GM12878 (cell line): ENCODE measurements around the gene MSI2. TPM values are rescaled to one million over a fixed set of nuclear protein-coding genes. Genes with fewer than 3 reads are reported as not detected.

Source experiments
- ATAC-seq: fragments of 200-7000 bp; cut with Tn5 transposase; 3 replicates; pipeline ENCODE4 v1.9.1; 2020; ENCODE audit warnings: mild to moderate bottlenecking, moderate library complexity
- BruUV-seq: library from RNA; stranded (reverse); fragments of 400-500 nt; replicated peaks from 2 replicates; lab custom pipeline; 2021; lab: Mats Ljungman, UMichigan
- CTCF ChIA-PET: fragments of 300-600 bp; sonication (Branson Sonifier 250); formaldehyde crosslinking; extraction: SDS; loops from one replicate; lab custom pipeline; 2021; ENCODE audit warnings: inconsistent platforms; lab: Yijun Ruan, JAX
- POLR2A ChIA-PET: fragments of 350-600 bp; formaldehyde crosslinking; extraction: SDS; loops from one replicate; lab custom pipeline; 2021; ENCODE audit warnings: inconsistent platforms; lab: Charles Lee
- RAD21 ChIA-PET: fragments of 300-600 bp; sonication (Branson Sonifier 250); formaldehyde crosslinking; loops from one replicate; lab custom pipeline; 2023; ENCODE audit warnings: antibody characterized with exemption; ENCODE audit not compliant: unreplicated experiment; lab: Charles Lee
- SMC1A ChIA-PET: fragments of 300-600 bp; sonication (Branson Sonifier 250); formaldehyde crosslinking; loops from one replicate; lab custom pipeline; 2023; ENCODE audit not compliant: unreplicated experiment, uncharacterized antibody; lab: Charles Lee
- DNase-seq: peaks from one replicate; pipeline ENCODE4 v3.0.0-alpha.2; 2011; ENCODE audit warnings: low read depth, low spot score
- FAIRE-seq: peaks from 3 replicates; lab custom pipeline; 2011; peaks lifted over from hg19 to GRCh38; lab: Jason Lieb, UNC
- H2AFZ ChIP-seq: 2 replicates; pipeline ENCODE4 v1.6.0; 2011; ENCODE audit warnings: low read depth, low read length, control low read depth; ENCODE audit not compliant: control insufficient read depth
- H3K27ac ChIP-seq: 2 replicates; pipeline ENCODE4 v1.5.1; 2011; ENCODE audit warnings: control low read depth; ENCODE audit not compliant: control insufficient read depth, insufficient read depth
- H3K27me3 ChIP-seq, 2 experiments: replicated peaks in 1 of 2; 2 replicates each; pipeline versions ENCODE4 v1.6.0 to v1.6.1; 2011; ENCODE audit warnings: low read length in 1 of 2; ENCODE audit not compliant: control insufficient read depth in 2 of 2, insufficient read depth in 2 of 2
- H3K36me3 ChIP-seq, 2 experiments: 2 replicates each; pipeline ENCODE4 v1.5.1; 2011; ENCODE audit warnings: low read length in 1 of 2; ENCODE audit not compliant: control insufficient read depth in 2 of 2, insufficient read depth in 2 of 2
- H3K4me1 ChIP-seq: 2 replicates; pipeline ENCODE4 v1.6.1; 2011; ENCODE audit warnings: mild to moderate bottlenecking, low read length, moderate library complexity, mixed read lengths; ENCODE audit not compliant: control insufficient read depth, insufficient read depth
- H3K4me2 ChIP-seq: 2 replicates; pipeline ENCODE4 v1.6.0; 2011; ENCODE audit warnings: control low read depth; ENCODE audit not compliant: control insufficient read depth, insufficient read depth
- H3K4me3 ChIP-seq: fragments of 200-600 bp; sonication (generic); 2 replicates; pipeline ENCODE4 v1.5.1; 2016
- H3K79me2 ChIP-seq: 2 replicates; pipeline ENCODE4 v1.6.0; 2011; ENCODE audit warnings: low read length; ENCODE audit not compliant: control insufficient read depth, insufficient read depth
- H3K9ac ChIP-seq: 2 replicates; pipeline ENCODE4 v1.8.0; 2011; ENCODE audit warnings: low read length, control low read depth, mixed read lengths; ENCODE audit not compliant: control insufficient read depth, insufficient read depth
- H3K9me3 ChIP-seq: replicated peaks from 3 replicates; pipeline ENCODE4 v1.5.1; 2011; ENCODE audit warnings: mild to moderate bottlenecking, low read length; ENCODE audit not compliant: control insufficient read depth, insufficient read depth
- H4K20me1 ChIP-seq: 2 replicates; pipeline ENCODE4 v1.6.0; 2011; ENCODE audit not compliant: control insufficient read depth, insufficient read depth
- ASH2L ChIP-seq: fragments of 300-600, 200-600 bp; sonication (generic); IDR thresholded peaks from 2 replicates; pipeline ENCODE4 v1.6.1; 2017; ENCODE audit warnings: low read depth, mild to moderate bottlenecking, borderline replicate concordance
- FOXM1 ChIP-seq: IDR thresholded peaks from 2 replicates; pipeline ENCODE4 v1.6.1; 2012; ENCODE audit warnings: low read depth, mild to moderate bottlenecking, inconsistent platforms, low read length, moderate library complexity
- GABPA ChIP-seq: IDR thresholded peaks from 2 replicates; pipeline ENCODE4 v1.6.1; 2014; ENCODE audit warnings: antibody characterized with exemption, low read depth, mild to moderate bottlenecking, inconsistent platforms
- IKZF2 ChIP-seq, 2 experiments: fragments of 450-650 bp; IDR thresholded peaks; 2 replicates each; pipeline ENCODE4 v1.6.1; 2017; ENCODE audit warnings: mild to moderate bottlenecking in 2 of 2, moderate library complexity in 2 of 2
- NR2C2 ChIP-seq: IDR thresholded peaks from 2 replicates; pipeline ENCODE4 v1.6.1; 2011; ENCODE audit warnings: borderline replicate concordance, low read depth; ENCODE audit not compliant: control insufficient read depth, insufficient read length
- NR2F1 ChIP-seq: fragments of 450-650 bp; conservative IDR thresholded peaks from 2 replicates; pipeline ENCODE4 v1.6.1; 2017; ENCODE audit warnings: mild to moderate bottlenecking
- RAD21 ChIP-seq: IDR thresholded peaks from 2 replicates; pipeline ENCODE4 v1.6.1; 2011; ENCODE audit warnings: mild to moderate bottlenecking, low read depth, low read length, moderate library complexity; ENCODE audit not compliant: insufficient read depth
- SMAD5 ChIP-seq: IDR thresholded peaks from 2 replicates; pipeline ENCODE4 v1.6.1; 2016; ENCODE audit warnings: antibody characterized with exemption, low read depth
- SMC3 ChIP-seq: IDR thresholded peaks from 2 replicates; pipeline ENCODE4 v1.6.1; 2011; ENCODE audit warnings: low read length, improper control_type of control experiment, borderline replicate concordance
- WGBS: methylation state at CpG from one replicate; pipeline ENCODE4 v1.1.6; 2016; ENCODE audit warnings: low lambda C conversion rate; ENCODE audit not compliant: insufficient replicate concordance, insufficient coverage; ENCODE audit errors: missing lambda C conversion rate; 5-methylcytosine and 5-hydroxymethylcytosine counted together
- in situ Hi-C: fragments of 300-500 bp; cut with MboI; formaldehyde crosslinking; loops from 9 replicates; pipeline ENCODE4 v1.14.3; 2018; ENCODE audit warnings: mixed read lengths
- intact Hi-C: fragments of 100-400 bp; cut with micrococcal nuclease; formaldehyde crosslinking; loops from one replicate; pipeline ENCODE4 v1.14.2; 2022; ENCODE audit not compliant: unreplicated experiment
- polyA plus RNA-seq, 11 experiments: library from polyadenylated mRNA; depleted of rRNA in 4 of 11; unstranded in 6 of 11; stranded (reverse) in 5 of 11; fragments of >200 nt; fragmentation: Nextera tagmentation in 4 of 11; fragmentation: Illumina TruSeq in 1 of 11; extraction: Ambion mirVana in 4 of 11; extraction: Trizol in 1 of 11; gene quantifications; 1 replicate in 1 of 11; 2 replicates in 10 of 11; pipeline versions ENCODE4 v1.2.1 to v1.2.3, GENCODE V29; 2011 to 2016; ENCODE audit warnings: inconsistent platforms in 2 of 11, missing spikeins in 2 of 11, low read depth in 1 of 11
- total RNA-seq, 4 experiments: library from RNA; depleted of rRNA in 3 of 4; stranded (reverse); fragments of >200 nt in 3 of 4; fragmentation: Illumina TruSeq in 1 of 4; extraction: Trizol in 1 of 4; gene quantifications; 2 replicates each; pipeline versions ENCODE4 v1.2.1 to v1.2.3, GENCODE V29; 2013 to 2021
- TF ChIP-seq, protein P1 (sequence below), 3 experiments: IDR thresholded peaks in 2 of 3; conservative IDR thresholded peaks in 1 of 3; 2 replicates each; pipeline ENCODE4 v1.5.1; 2011; ENCODE audit warnings: low read depth in 3 of 3, low read length in 3 of 3, mild to moderate bottlenecking in 3 of 3, control low read depth in 2 of 3, moderate library complexity in 2 of 3, inconsistent platforms in 1 of 3, mixed read lengths in 1 of 3; ENCODE audit not compliant: control insufficient read depth in 2 of 3, insufficient read depth in 1 of 3; ENCODE audit errors: extremely low read depth in 1 of 3

The MSI2 gene
- total and polyA plus RNA-seq, 10 of the 15 experiments (the other 5 are each of a cell fraction or from before 2014, with no cell fraction given) = 6.1 to 76.1 (median 42.0) TPM

DNA sequence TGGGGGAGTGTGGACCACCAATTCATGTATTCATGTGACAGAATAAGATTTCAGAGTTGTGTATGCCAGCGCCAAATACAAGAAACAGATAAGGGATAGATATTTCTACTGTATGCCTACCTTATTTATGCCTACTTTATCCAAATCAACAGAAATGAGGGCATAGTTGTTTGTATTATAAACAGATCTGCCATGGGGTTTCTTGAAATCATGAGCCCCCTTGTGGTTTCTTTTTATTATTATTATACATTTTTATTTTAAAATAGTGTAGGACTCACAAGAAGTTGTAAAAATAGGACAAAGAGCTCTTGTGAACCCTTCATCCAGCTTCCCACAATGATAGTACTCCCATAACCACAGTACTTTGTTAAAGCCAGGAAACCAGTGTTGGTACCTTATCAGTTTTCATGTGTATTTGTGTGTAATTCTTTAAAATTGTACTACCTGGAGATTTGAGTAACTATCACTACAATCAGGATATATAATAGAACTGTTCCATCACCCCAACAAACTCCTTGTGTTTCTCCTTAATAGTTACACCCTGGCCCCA is 259.4 kb downstream of the MSI2 start:
- ChIA-PET RAD21 (interaction anchor here (0.8 to 1.9 kb wide), 3 partner anchors 61 to 272 kb away, joined by 3 to 4 read pairs (median 4); no protein-coding TSS in a partner anchor), CTCF (interaction anchor here (1.4 to 3.1 kb wide), 4 partner anchors 10 to 272 kb away, joined by 3 to 26 read pairs (median 8); no protein-coding TSS in a partner anchor), SMC1A (interaction anchor here (1.3 to 3.5 kb wide), 4 partner anchors 46 to 272 kb away, joined by 3 to 11 read pairs (median 7); no protein-coding TSS in a partner anchor), POLR2A (interaction anchor here (1.6 kb wide), 1 partner anchor 50 kb away, joined by 3 read pairs; no protein-coding TSS in a partner anchor)
- TF ChIP-seq, protein P1, sequence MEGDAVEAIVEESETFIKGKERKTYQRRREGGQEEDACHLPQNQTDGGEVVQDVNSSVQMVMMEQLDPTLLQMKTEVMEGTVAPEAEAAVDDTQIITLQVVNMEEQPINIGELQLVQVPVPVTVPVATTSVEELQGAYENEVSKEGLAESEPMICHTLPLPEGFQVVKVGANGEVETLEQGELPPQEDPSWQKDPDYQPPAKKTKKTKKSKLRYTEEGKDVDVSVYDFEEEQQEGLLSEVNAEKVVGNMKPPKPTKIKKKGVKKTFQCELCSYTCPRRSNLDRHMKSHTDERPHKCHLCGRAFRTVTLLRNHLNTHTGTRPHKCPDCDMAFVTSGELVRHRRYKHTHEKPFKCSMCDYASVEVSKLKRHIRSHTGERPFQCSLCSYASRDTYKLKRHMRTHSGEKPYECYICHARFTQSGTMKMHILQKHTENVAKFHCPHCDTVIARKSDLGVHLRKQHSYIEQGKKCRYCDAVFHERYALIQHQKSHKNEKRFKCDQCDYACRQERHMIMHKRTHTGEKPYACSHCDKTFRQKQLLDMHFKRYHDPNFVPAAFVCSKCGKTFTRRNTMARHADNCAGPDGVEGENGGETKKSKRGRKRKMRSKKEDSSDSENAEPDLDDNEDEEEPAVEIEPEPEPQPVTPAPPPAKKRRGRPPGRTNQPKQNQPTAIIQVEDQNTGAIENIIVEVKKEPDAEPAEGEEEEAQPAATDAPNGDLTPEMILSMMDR (IDR thresholded peaks at IDR 0.05 in 2 of 3, conservative IDR thresholded peaks at IDR 0.05 in 1 of 3; ENCODE audit: control insufficient read depth in 2 of 3, extremely low read depth in 1 of 3, insufficient read depth in 1 of 3, low read depth in 3 of 3, low read length in 3 of 3) = no peak
- TF ChIP-seq ASH2L (no peak), RAD21 (peak; percentile 44), SMC3 (peak; percentile 23; the same call in 1 of the 2 replicates), IKZF2 (IDR thresholded peaks at IDR 0.05) (no peak), GABPA (no peak), FOXM1 (no peak), NR2C2 (no peak), SMAD5 (no peak), NR2F1 (no peak)
- WGBS = 96% methylated on average over 1 of the region's 1 CpG
- no peaks in the 10 kb centered on the region for H3K9me3 ChIP-seq
- BruUV-seq = no TSS peak
- H3K27ac ChIP-seq = no peak overlapping the region
- FAIRE-seq (no peak), ATAC-seq (no peak), DNase-seq (no peak)
- no peak overlapping the region for H2AFZ ChIP-seq
- H3K36me3 ChIP-seq = peaks cover 0 to 4% of the 10 kb centered on the region in 2 experiments; a peak in 2 of 4 replicates
- no peak overlapping the region for H3K9ac ChIP-seq
- H3K4me3 ChIP-seq = no peak overlapping the region
- peaks cover 2% of the 10 kb centered on the region; the same call in 1 of the 2 replicates for H3K79me2 ChIP-seq
- H3K4me2 ChIP-seq = no peak overlapping the region
- H4K20me1 ChIP-seq = no peaks in the 10 kb centered on the region
- in situ Hi-C loops (no loop called here), intact Hi-C loops (no loop called here)
- no peaks in the 10 kb centered on the region for H3K27me3 ChIP-seq
- no peaks in the 10 kb centered on the region for H3K4me1 ChIP-seq
